Sigmoid colon (tissue), 7 donors: ENCODE measurements around the gene KLHL1. TPM values are rescaled to one million over a fixed set of nuclear protein-coding genes. Genes with fewer than 3 reads are reported as not detected.

Source experiments
- DNase-seq: peaks from one replicate; pipeline ENCODE4 v3.0.0-alpha.2; 2019
- H3K27ac ChIP-seq, 4 donors: fragments of 200-600 bp; sonication (generic); one replicate each; pipeline ENCODE4 v1.5.1; 2016 to 2019; ENCODE audit warnings: mild to moderate bottlenecking in 1 of 4
- H3K27me3 ChIP-seq, 3 donors: fragments of 200-600 bp; sonication (generic); one replicate each; pipeline ENCODE4 v1.5.1; 2019; ENCODE audit warnings: mild to moderate bottlenecking in 1 of 3
- H3K36me3 ChIP-seq, 4 donors: fragments of 200-600 bp; sonication (generic); one replicate each; pipeline ENCODE4 v1.5.1; 2016 to 2019
- H3K4me1 ChIP-seq, 4 donors: fragments of 200-600 bp; sonication (generic); one replicate each; pipeline ENCODE4 v1.5.1; 2017 to 2019
- H3K4me3 ChIP-seq, 4 donors: fragments of 200-600 bp; sonication (generic); one replicate each; pipeline ENCODE4 v1.5.1; 2017 to 2019; ENCODE audit warnings: mild to moderate bottlenecking in 2 of 4, moderate library complexity in 1 of 4
- H3K9me3 ChIP-seq, 4 donors: fragments of 200-600 bp in 3 of 4; sonication (generic) in 3 of 4; one replicate each; pipeline versions ENCODE4 v1.5.1 to v1.6.1; 2013 to 2019
- CTCF ChIP-seq, 4 experiments: fragments of 450-650 bp in 3 of 4; fragments of 200-600 bp in 1 of 4; IDR thresholded peaks; one replicate each; pipeline ENCODE4 v1.5.1; 2016 to 2019; ENCODE audit warnings: antibody characterized with exemption in 4 of 4, mild to moderate bottlenecking in 3 of 4, moderate library complexity in 2 of 4
- EP300 ChIP-seq, 4 donors: sonication (generic); formaldehyde crosslinking; IDR thresholded peaks; one replicate each; pipeline ENCODE4 v1.6.1; 2017; ENCODE audit warnings: antibody characterized with exemption in 4 of 4
- POLR2A ChIP-seq, 2 donors: fragments of 450-650 bp; IDR thresholded peaks; one replicate each; pipeline ENCODE4 v1.6.1; 2016; ENCODE audit warnings: antibody characterized with exemption in 2 of 2, mild to moderate bottlenecking in 2 of 2, moderate library complexity in 2 of 2
- POLR2AphosphoS5 ChIP-seq, 4 donors: sonication (generic); formaldehyde crosslinking; IDR thresholded peaks; one replicate each; pipeline ENCODE4 v1.6.1; 2017; ENCODE audit warnings: antibody characterized with exemption in 4 of 4
- WGBS, 2 donors: extraction: QIAGEN DNeasy Blood & Tissue Kit; methylation state at CpG; one replicate each; pipeline ENCODE4 v1.1.7; 2013; 5-methylcytosine and 5-hydroxymethylcytosine counted together
- intact Hi-C: fragments of 100-400 bp; cut with DNase I; formaldehyde crosslinking; loops from one replicate; pipeline ENCODE4 v1.15.1; 2023
- polyA plus RNA-seq, 3 donors: library from polyadenylated mRNA; stranded (reverse); fragments of 200-250 nt; gene quantifications; one replicate each; pipeline ENCODE4 v1.2.3, GENCODE V29; 2013
- total RNA-seq, 4 donors: library from RNA; depleted of rRNA; stranded (reverse); fragments of >200 nt; gene quantifications; one replicate each; pipeline ENCODE4 v1.1.0, GENCODE V29; 2016
- donor health status: healthy with polysubstance abuse.
- donor health status: Bipolar disorder and iron deficiency.
- donor health status: healthy.

The KLHL1 gene
- total and polyA plus RNA-seq, 7 donors, result 0.10 to 0.36 (median 0.27) TPM; not detected in 4

GRCh38 chr13:69903081-69903480 is 205.2 kb downstream of the KLHL1 start:
- Histone ChIP-seq H3K27ac (no peak overlapping the region), H3K36me3 (no peaks in the 10 kb centered on the region), H3K4me3 (no peak overlapping the region), H3K9me3 (no peaks in the 10 kb centered on the region), H3K4me1 (no peaks in the 10 kb centered on the region), H3K27me3 (no peaks in the 10 kb centered on the region)
- 78 to 81% methylated on average over 2 of the region's 2 CpGs for WGBS, 2 donors
- TF ChIP-seq POLR2A (IDR thresholded peaks at IDR 0.05) (no peak), EP300 (IDR thresholded peaks at IDR 0.05) (no peak), CTCF (IDR thresholded peaks at IDR 0.05) (no peak), POLR2AphosphoS5 (IDR thresholded peaks at IDR 0.05) (no peak)
- intact Hi-C loops, result no loop called here
- no peak for DNase-seq

- no peaks in the 10 kb centered on the region for H3K27me3 ChIP-seq
- H3K36me3 ChIP-seq, result no peaks in the 10 kb centered on the region
- no peak for DNase-seq
- 66 to 76% methylated on average over 1 of the region's 1 CpG for WGBS, 2 donors
- H3K4me1 ChIP-seq, result no peaks in the 10 kb centered on the region
- intact Hi-C loops, result no loop called here
- no peaks in the 10 kb centered on the region for H3K9me3 ChIP-seq
- TF ChIP-seq POLR2AphosphoS5 (IDR thresholded peaks at IDR 0.05) (no peak), POLR2A (IDR thresholded peaks at IDR 0.05) (no peak), EP300 (IDR thresholded peaks at IDR 0.05) (no peak), CTCF (IDR thresholded peaks at IDR 0.05) (no peak)
- no peak overlapping the region for H3K4me3 ChIP-seq
- no peak overlapping the region for H3K27ac ChIP-seq
These were observed 225.8 kb downstream of the KLHL1 start for GRCh38 chr13:69882451-69882850.

- H3K36me3 ChIP-seq, result no peaks in the 10 kb centered on the region
- TF ChIP-seq POLR2A (IDR thresholded peaks at IDR 0.05) (no peak), CTCF (IDR thresholded peaks at IDR 0.05) (no peak), POLR2AphosphoS5 (IDR thresholded peaks at IDR 0.05) (no peak), EP300 (IDR thresholded peaks at IDR 0.05) (no peak)
- intact Hi-C loops, result no loop called here
- no peaks in the 10 kb centered on the region for H3K9me3 ChIP-seq
- 48 to 78% methylated on average over 1 of the region's 1 CpG for WGBS, 2 donors
- H3K4me1 ChIP-seq, result no peaks in the 10 kb centered on the region
- no peak overlapping the region for H3K27ac ChIP-seq
- no peak for DNase-seq
- no peak overlapping the region for H3K4me3 ChIP-seq
- H3K27me3 ChIP-seq, result no peaks in the 10 kb centered on the region
These were observed 228.3 kb downstream of the KLHL1 start for GRCh38 chr13:69879936-69880335.

GRCh38 chr13:69872321-69873047 is 235.8 kb downstream of the KLHL1 start:
- Histone ChIP-seq H3K27me3 (no peaks in the 10 kb centered on the region), H3K36me3 (no peaks in the 10 kb centered on the region), H3K9me3 (no peaks in the 10 kb centered on the region), H3K4me1 (no peaks in the 10 kb centered on the region), H3K4me3 (no peak overlapping the region), H3K27ac (no peak overlapping the region)
- intact Hi-C loops, result no loop called here
- WGBS, 2 donors, result 84 to 88% methylated on average over 4 of the region's 4 CpGs
- no peak for DNase-seq
- TF ChIP-seq POLR2A (IDR thresholded peaks at IDR 0.05) (no peak), CTCF (IDR thresholded peaks at IDR 0.05) (no peak), EP300 (IDR thresholded peaks at IDR 0.05) (no peak), POLR2AphosphoS5 (IDR thresholded peaks at IDR 0.05) (no peak)

GRCh38 chr13:69866555-69866954 is 241.7 kb downstream of the KLHL1 start:
- 73 to 79% methylated on average over 4 of the region's 4 CpGs for WGBS, 2 donors
- Histone ChIP-seq H3K27me3 (no peaks in the 10 kb centered on the region), H3K4me1 (no peaks in the 10 kb centered on the region), H3K9me3 (no peaks in the 10 kb centered on the region), H3K27ac (no peak overlapping the region), H3K4me3 (no peak overlapping the region), H3K36me3 (no peaks in the 10 kb centered on the region)
- no peak for DNase-seq
- intact Hi-C loops, result no loop called here
- no peak for TF ChIP-seq POLR2A (IDR thresholded peaks at IDR 0.05)
- no peak for TF ChIP-seq CTCF (IDR thresholded peaks at IDR 0.05)
- TF ChIP-seq POLR2AphosphoS5 (IDR thresholded peaks at IDR 0.05), result no peak
- TF ChIP-seq EP300 (IDR thresholded peaks at IDR 0.05), result no peak
